Right lobe of liver (tissue), 6 donors: ENCODE data around the gene AHDC1. TPM values are rescaled to one million over a fixed set of nuclear protein-coding genes. Genes with fewer than 3 reads are reported as not detected.
"Not testable (repeated sequence)": the region's sequence is repeated elsewhere in the genome, so short reads cannot be mapped to it uniquely, and the experiment has no call there.

Experiments
- ATAC-seq, 4 donors: fragments of 200-7000 bp; cut with Tn5 transposase; one replicate each; pipeline ENCODE4 v1.9.1; 2020; ENCODE audit warnings: mild to moderate bottlenecking in 4 of 4, moderate library complexity in 4 of 4
- DNase-seq, 3 donors: peaks; one replicate each; pipeline ENCODE4 v3.0.0-alpha.2; 2020
- H3K27ac ChIP-seq, 3 donors: fragments of 200-600 bp; one replicate each; pipeline ENCODE4 v1.8.0; 2022
- H3K27me3 ChIP-seq, 2 donors: fragments of 200-600 bp; one replicate each; pipeline ENCODE4 v1.8.0; 2022
- H3K36me3 ChIP-seq, 4 donors: fragments of 200-600 bp; sonication (generic) in 1 of 4; one replicate each; pipeline versions ENCODE4 v1.5.1 to v1.8.0; 2017 to 2022; ENCODE audit warnings: control low read depth in 1 of 4
- H3K4me1 ChIP-seq, 4 donors: fragments of 200-600 bp; sonication (generic) in 1 of 4; one replicate each; pipeline versions ENCODE4 v1.5.1 to v1.8.0; 2017 to 2022; ENCODE audit warnings: control low read depth in 1 of 4
- H3K4me3 ChIP-seq, 3 donors: fragments of 200-600 bp; one replicate each; pipeline ENCODE4 v1.8.0; 2022
- H3K9me3 ChIP-seq, 4 donors: fragments of 200-600 bp; sonication (generic) in 1 of 4; one replicate each; pipeline versions ENCODE4 v1.5.1 to v1.8.0; 2017 to 2022; ENCODE audit warnings: control low read depth in 1 of 4
- CTCF ChIP-seq, 4 donors: fragments of 200-600 bp in 3 of 4; fragments of 450-650 bp in 1 of 4; IDR thresholded peaks; one replicate each; pipeline versions ENCODE4 v1.5.1 to v1.8.0; 2016 to 2022; ENCODE audit warnings: antibody characterized with exemption in 4 of 4, mild to moderate bottlenecking in 2 of 4
- POLR2A ChIP-seq: fragments of 450-650 bp; IDR thresholded peaks from one replicate; pipeline ENCODE4 v1.6.1; 2017; ENCODE audit warnings: antibody characterized with exemption, mild to moderate bottlenecking
- WGBS: methylation state at CpG from one replicate; pipeline ENCODE4 v1.1.6; 2018; ENCODE audit warnings: low coverage, low lambda C conversion rate; ENCODE audit not compliant: insufficient coverage; ENCODE audit errors: missing lambda C conversion rate; 5-methylcytosine and 5-hydroxymethylcytosine counted together
- intact Hi-C, 2 donors: fragments of 100-400 bp; cut with DNase I; formaldehyde crosslinking; loops; one replicate each; pipeline versions ENCODE4 v1.11.2 to v1.14.1; 2022
- total RNA-seq, 6 experiments: library from RNA; depleted of rRNA in 2 of 6; stranded (reverse); fragments of >200 nt in 2 of 6; fragmentation: NEBNext Ultra II Directional in 3 of 6; extraction: Animal tissue kit (Norgen Biotek cat#: 25700) in 3 of 6; gene quantifications; one replicate each; pipeline versions ENCODE4 v1.1.0 to v1.2.4, GENCODE V29; 2016 to 2023
- donor health status: DM: no; HTN: yes; CAD: no.
- donor health status: DM: no; HTN: no; CAD: no.
- donor health status: DM: no; HTN: no; CAD: no.
- donor health status: DM: no; HTN: yes; CAD: no.
- donor health status: DM: no; HTN: yes; CAD: no.

Gene AHDC1
- total RNA-seq, 6 experiments from 2014 or later = 5.5 to 21.3 (median 10.9) TPM

GRCh38 chr1:27628712-27629111 lies 24.8 kb upstream of the AHDC1 start:
- 45% methylated on average over 3 of the region's 3 CpGs for WGBS
- H3K27ac ChIP-seq = peak overlapping the region in 1 of 3 donors; percentile 16
- no peak for TF ChIP-seq POLR2A
- TF ChIP-seq CTCF (IDR thresholded peaks at IDR 0.05) = no peak
- intact Hi-C loops = no loop called here
- no peaks in the 10 kb centered on the region for H3K27me3 ChIP-seq
- no peak for DNase-seq
- H3K36me3 ChIP-seq = no peaks in the 10 kb centered on the region
- H3K4me3 ChIP-seq = no peak overlapping the region
- no peaks in the 10 kb centered on the region for H3K9me3 ChIP-seq
- ATAC-seq = no peak
- H3K4me1 ChIP-seq = no peaks in the 10 kb centered on the region

- H3K4me1 ChIP-seq, H3K27me3 ChIP-seq, H3K27ac ChIP-seq, ATAC-seq, H3K9me3 ChIP-seq, H3K36me3 ChIP-seq, DNase-seq, intact Hi-C loops, H3K4me3 ChIP-seq: not testable (repeated sequence)
- 85% methylated on average over 3 of the region's 4 CpGs for WGBS
Measured at GRCh38 chr1:27627733-27628132, 23.8 kb upstream of the AHDC1 start.

GRCh38 chr1:27627061-27627460 lies 23.1 kb upstream of the AHDC1 start:
- Histone ChIP-seq H3K36me3 (no peaks in the 10 kb centered on the region), H3K27ac (no peak overlapping the region), H3K9me3 (no peaks in the 10 kb centered on the region), H3K27me3 (no peaks in the 10 kb centered on the region), H3K4me3 (no peak overlapping the region), H3K4me1 (no peaks in the 10 kb centered on the region)
- WGBS = 76% methylated on average over 3 of the region's 5 CpGs
- intact Hi-C loops = no loop called here
- no peak for ATAC-seq
- DNase-seq = no peak
- TF ChIP-seq CTCF (IDR thresholded peaks at IDR 0.05) (no peak), POLR2A (no peak)

- Histone ChIP-seq H3K36me3 (no peaks in the 10 kb centered on the region), H3K27ac (peak overlapping the region in 1 of 3 donors; percentile 49), H3K4me3 (no peak overlapping the region), H3K27me3 (no peaks in the 10 kb centered on the region), H3K4me1 (no peaks in the 10 kb centered on the region), H3K9me3 (no peaks in the 10 kb centered on the region)
- TF ChIP-seq CTCF (IDR thresholded peaks at IDR 0.05) (no peak), POLR2A (no peak)
- peak; percentile 30 to 60 (median 50) for ATAC-seq
- 58% methylated on average over 8 of the region's 11 CpGs for WGBS
- no peak for DNase-seq
- intact Hi-C loops = no loop called here
Measured at GRCh38 chr1:27626031-27626935, 22.3 kb upstream of the AHDC1 start.

DNA sequence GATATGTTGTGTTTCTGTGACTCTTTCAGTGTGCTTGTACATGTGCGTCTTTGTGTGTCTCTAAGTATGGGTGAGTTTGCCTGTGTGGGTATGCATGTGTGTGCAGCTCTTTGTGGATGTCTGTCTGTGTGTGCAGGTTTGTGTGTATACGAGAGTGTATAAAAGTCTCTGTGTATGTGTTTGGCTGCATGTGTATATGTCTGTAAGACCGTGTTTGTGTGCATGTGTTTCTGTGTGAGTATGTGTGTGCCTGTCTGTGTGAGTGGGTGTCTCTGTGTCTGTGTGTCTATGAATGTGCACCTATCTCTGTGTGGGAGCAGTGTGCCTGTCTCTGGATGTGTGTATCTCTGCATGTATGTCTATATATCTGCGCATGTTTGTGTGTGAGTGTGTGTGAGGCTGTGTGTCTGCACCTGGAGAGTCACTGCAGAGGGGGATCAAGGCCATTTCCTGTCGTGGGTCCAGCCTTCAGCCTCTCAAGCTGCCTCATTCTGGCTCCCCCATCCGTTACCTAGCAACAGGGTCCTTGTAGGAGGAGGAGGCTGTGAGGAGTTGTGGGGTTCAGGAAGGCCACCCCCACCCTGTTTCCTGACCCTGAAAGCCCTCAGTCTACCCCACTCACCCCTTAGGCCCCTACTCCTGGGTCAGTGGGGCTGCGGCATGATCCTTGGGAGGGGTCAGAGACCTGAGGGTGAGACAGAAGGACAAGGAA lies 20.7 kb upstream of the AHDC1 start:
- H3K36me3 ChIP-seq = no peaks in the 10 kb centered on the region

More for the DNA sequence above, 20.7 kb upstream of the AHDC1 start:
- Histone ChIP-seq H3K4me1 (no peaks in the 10 kb centered on the region), H3K9me3 (no peaks in the 10 kb centered on the region), H3K27ac (no peak overlapping the region), H3K4me3 (no peak overlapping the region), H3K27me3 (no peaks in the 10 kb centered on the region)
- TF ChIP-seq POLR2A (no peak), CTCF (IDR thresholded peaks at IDR 0.05) (no peak)
- WGBS = 56% methylated on average over 6 of the region's 7 CpGs
- intact Hi-C loops = no loop called here
- DNase-seq (no peak), ATAC-seq (no peak)
